ENCODE measurements around the gene PIK3CG.

DNA sequence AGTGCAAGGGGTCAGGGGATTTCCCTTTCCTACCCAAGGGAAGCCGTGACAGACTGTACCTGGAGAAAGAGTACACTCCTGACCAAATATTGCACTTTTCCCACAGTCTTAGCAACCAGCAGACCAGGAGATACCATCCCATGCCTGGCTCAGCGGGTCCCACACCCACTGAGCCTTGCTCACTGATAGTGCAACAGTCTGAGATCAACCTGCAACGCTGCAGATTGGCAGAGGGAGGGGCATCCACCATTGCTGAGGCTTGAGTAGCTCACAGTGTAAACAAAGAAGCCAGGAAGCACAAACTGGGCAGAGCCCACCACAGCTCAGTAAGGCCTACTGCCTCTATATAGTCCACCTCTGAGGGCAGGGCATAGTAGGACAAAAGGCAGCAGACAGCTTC lies 53.9 kb downstream of the PIK3CG start:
- no peak for TF ChIP-seq POLR2A (IDR thresholded peaks at IDR 0.05)
- no peak for TF ChIP-seq CTCF (IDR thresholded peaks at IDR 0.05)
